Spinal cord (tissue), 10 donors: ENCODE measurements around the gene C17orf107. TPM values are rescaled to one million over a fixed set of nuclear protein-coding genes. Genes with fewer than 3 reads are reported as not detected.
A peak's percentile ranks its signal among the peaks of the same experiment; 100 is the strongest.

ENCODE experiments used
- DNase-seq, 6 donors: peaks; one replicate each; pipeline versions ENCODE4 v3.0.0 to v3.0.0-alpha.2; 2013 to 2015; ENCODE audit warnings: low spot score in 6 of 6, low read depth in 4 of 6
- H3K27ac ChIP-seq: one replicate; pipeline ENCODE4 v1.5.1; 2013; ENCODE audit warnings: low read depth, low read length, control low read depth
- H3K27me3 ChIP-seq: one replicate; pipeline ENCODE4 v1.6.1; 2013; ENCODE audit warnings: low read length; ENCODE audit not compliant: control insufficient read depth, insufficient read depth
- H3K36me3 ChIP-seq: one replicate; pipeline ENCODE4 v1.6.1; 2013; ENCODE audit warnings: low read length; ENCODE audit not compliant: control insufficient read depth, insufficient read depth
- H3K4me1 ChIP-seq: one replicate; pipeline ENCODE4 v1.6.1; 2013; ENCODE audit warnings: low read length; ENCODE audit not compliant: control insufficient read depth, insufficient read depth
- H3K4me3 ChIP-seq: one replicate; pipeline ENCODE4 v1.5.1; 2013; ENCODE audit warnings: low read depth, low read length, control low read depth
- H3K9me3 ChIP-seq: one replicate; pipeline ENCODE4 v1.6.1; 2013; ENCODE audit warnings: low read length; ENCODE audit not compliant: control insufficient read depth, insufficient read depth
- WGBS: methylation state at CpG from one replicate; pipeline ENCODE4 v1.1.5; 2013; ENCODE audit warnings: missing lambda C conversion rate; ENCODE audit not compliant: insufficient coverage; 5-methylcytosine and 5-hydroxymethylcytosine counted together
- polyA plus RNA-seq, 2 donors: library from polyadenylated mRNA; unstranded; fragments of 120-200 nt; gene quantifications; one replicate each; pipeline ENCODE4 v1.2.1, GENCODE V29; 2013; ENCODE audit not compliant: insufficient read length in 2 of 2
- total RNA-seq, 2 donors: library from RNA; depleted of rRNA in 1 of 2; stranded (reverse); fragments of 120-200 nt in 1 of 2; fragments of >200 nt in 1 of 2; gene quantifications; one replicate each; pipeline versions ENCODE4 v1.2.3 to v1.2.4, GENCODE V29; 2013 to 2014
- donor health status: healthy.

C17orf107 gene
- total and polyA plus RNA-seq, 4 donors: 1.9 to 4.7 (median 3.3) TPM

DNA sequence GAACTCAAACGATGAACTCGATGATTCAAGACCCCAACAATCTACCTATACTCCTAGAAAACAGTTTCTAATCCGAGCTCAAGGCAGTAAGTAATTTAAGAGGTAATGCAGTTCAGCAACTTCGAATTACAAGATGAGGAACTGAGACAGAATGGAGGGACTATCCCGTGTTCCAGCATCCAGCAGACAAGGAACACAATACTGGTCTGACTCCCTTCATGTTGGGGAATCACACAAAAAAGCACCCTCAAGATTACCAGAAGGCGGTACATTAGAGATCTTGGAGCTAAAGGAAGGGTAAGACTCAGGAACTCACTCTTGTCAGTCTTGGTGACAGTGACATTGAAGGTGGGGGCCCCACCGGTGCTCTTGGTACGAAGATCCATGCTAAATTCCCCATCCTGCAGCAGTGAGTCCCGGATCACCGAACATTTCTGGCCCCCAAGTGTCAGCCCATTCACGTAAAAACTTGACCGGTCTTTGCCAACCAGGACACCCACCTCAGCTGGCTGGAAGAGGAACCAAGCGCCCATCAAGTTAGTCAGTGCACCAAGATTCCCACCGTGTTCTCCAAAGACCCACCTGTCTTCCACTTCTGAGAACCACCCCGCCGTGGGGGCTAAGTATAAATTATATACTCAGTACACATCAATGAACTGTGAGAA, 47.1 kb downstream of the C17orf107 start:
- peaks cover 32% of the 10 kb centered on the region for H3K4me1 ChIP-seq
- WGBS: 67% methylated on average over 7 of the region's 16 CpGs

DNA sequence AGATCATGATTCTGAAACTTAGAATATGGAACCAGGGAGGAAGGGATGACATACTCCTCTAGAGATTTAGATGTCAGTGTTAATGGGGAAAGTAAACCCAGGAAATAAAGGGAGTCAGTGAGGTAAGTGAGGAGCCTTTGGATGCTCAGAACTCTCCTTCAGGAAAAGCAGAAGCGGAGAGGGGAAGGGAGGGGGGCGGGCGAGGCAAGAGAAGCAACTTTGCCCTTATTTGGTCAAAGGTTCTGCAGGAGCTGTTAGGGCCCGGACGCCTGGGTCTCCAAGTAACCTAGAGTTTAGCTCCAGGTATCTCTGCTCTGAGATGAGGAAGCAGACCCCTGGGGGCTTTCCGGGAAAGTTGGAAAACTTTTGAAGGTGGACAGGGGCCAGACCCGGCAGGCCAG, 47.7 kb downstream of the C17orf107 start:
- Histone ChIP-seq H3K9me3 (no peaks in the 10 kb centered on the region), H3K36me3 (peaks cover 38% of the 10 kb centered on the region), H3K4me3 (peak overlapping the region; percentile 92), H3K27ac (peak overlapping the region; percentile 87), H3K4me1 (peaks cover 29% of the 10 kb centered on the region), H3K27me3 (peaks cover 10% of the 10 kb centered on the region)
- 4% methylated on average over 6 of the region's 7 CpGs for WGBS
- no peak for DNase-seq

More for the DNA sequence above, 47.1 kb downstream of the C17orf107 start:
- no peak overlapping the region for H3K27ac ChIP-seq
- H3K27me3 ChIP-seq: peaks cover 10% of the 10 kb centered on the region
- no peaks in the 10 kb centered on the region for H3K9me3 ChIP-seq
- H3K4me3 ChIP-seq: no peak overlapping the region
- no peak for DNase-seq
- H3K36me3 ChIP-seq: peaks cover 44% of the 10 kb centered on the region

DNA sequence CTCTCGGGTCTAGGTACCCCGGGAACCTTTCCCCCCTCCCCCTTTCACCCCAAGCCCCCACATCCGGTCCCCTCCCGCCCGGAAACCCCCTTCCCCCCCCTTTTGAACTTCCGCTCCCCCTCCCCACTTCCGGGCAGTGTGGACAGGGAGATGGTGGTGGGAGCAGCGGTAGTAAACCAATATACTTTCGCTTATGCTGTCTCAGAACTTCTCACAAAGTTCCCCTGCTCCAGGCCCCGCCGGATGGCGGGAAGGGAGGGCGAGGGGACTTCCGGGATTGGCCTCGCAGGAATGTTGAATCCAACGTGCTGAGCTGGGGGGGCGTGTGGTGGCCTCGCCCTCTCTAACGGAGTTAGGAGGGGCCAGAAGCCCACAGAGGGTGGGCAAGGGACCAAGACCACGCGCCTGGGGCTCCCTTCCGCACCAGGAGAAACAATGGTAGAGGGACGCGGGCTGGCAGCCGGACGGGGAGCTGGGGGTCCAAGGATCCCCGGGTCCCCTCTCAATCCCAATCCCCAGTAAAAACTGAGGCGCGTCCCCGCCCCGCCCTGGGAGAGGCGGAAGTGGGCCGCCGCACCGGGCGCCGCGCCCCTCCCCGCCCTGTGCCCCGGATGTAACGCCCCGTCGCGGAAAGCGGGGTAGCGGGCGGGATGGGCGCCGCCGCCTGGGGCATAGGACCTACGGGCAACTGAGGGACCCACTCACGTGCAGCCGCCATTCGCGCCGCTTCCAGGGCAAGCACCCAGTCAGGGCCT, 48.3 kb downstream of the C17orf107 start:
- peak in 2 of 6 donors; percentile 41 to 69 for DNase-seq
- H3K27ac ChIP-seq: peak overlapping the region; percentile 87
- under 1% methylated on average over 41 of the region's 56 CpGs for WGBS
- peaks cover 32% of the 10 kb centered on the region for H3K36me3 ChIP-seq
- peaks cover 29% of the 10 kb centered on the region for H3K4me1 ChIP-seq
- peak overlapping the region; percentile 92 for H3K4me3 ChIP-seq
- H3K27me3 ChIP-seq: peaks cover 10% of the 10 kb centered on the region
- H3K9me3 ChIP-seq: no peaks in the 10 kb centered on the region

DNA sequence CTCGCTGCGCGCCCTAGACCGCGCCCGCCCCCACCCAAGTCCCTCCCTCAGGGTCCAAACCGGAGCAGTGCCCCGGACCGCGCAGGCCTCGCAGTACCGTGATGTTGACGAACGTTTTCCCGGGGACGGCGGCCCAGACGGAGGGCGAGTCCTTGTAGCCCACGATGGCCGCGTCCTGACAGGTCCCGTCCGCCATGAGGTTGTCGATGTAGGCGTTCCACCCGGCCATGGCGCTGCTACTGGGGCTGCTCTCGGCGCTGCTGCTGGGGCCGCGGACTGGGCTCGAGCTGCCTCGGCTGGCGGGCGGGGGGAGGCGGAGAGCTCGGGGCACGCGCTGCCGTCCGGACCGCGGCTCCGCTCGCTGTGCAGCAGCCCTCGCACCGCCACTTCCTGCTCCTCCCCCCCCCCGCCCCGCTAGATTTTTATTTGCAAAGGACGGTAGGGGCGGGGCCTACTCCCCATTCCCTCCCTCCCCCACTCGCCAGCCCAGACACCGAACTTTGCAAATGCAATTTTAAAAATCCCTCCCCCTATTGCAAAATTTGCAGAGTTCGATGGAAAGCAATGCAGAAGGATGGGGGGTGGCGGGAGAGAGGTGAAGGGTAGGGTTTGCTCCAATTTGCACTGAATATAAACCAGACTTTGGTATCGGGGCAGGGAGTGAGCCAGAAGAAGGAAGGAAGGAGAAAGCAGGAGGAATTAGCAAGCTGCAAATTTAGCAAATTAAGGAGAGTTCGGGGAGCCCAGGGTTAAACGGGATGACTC, 49.0 kb downstream of the C17orf107 start, which contains the start of gene PFN1:
Gene PFN1 (minus strand): TSS at position 365 of the 765 bp plus-strand sequence. CDS start 136 bp downstream, at position 229.
- peaks cover 10% of the 10 kb centered on the region for H3K27me3 ChIP-seq
- H3K9me3 ChIP-seq: no peaks in the 10 kb centered on the region
- H3K27ac ChIP-seq: peak within 1 kb of the TSS; percentile 96
- WGBS: under 1% methylated on average over 53 of the region's 59 CpGs
- H3K4me3 ChIP-seq: peak within 1 kb of the TSS; percentile 92
- H3K4me1 ChIP-seq: peaks cover 29% of the 10 kb centered on the region
- DNase-seq: peak in 4 of 6 donors; percentile 67 to 95 (median 88)
- peaks cover 25% of the 10 kb centered on the region for H3K36me3 ChIP-seq

DNA sequence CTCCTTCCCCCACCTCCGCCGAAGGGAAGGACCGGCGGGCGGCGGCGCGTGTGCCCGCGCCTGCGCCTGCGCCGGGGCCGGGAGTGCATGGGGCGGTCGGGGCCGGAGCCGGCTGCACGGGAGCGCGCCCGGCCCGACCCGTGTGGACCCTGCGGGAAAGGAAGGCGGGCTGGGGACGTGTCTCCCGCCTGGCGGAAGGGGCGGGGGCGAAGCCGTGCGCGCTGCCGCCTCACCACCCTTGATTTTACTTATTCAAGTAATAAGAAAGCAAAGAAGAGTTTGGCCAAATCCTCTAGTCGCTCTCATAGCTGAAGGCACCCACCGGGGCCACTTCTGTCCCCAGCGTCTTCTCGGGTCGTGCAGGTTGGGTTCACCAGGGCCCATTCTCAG, 49.6 kb downstream of the C17orf107 start:
- Histone ChIP-seq H3K36me3 (peaks cover 19% of the 10 kb centered on the region), H3K27me3 (peaks cover 10% of the 10 kb centered on the region), H3K4me1 (peaks cover 29% of the 10 kb centered on the region), H3K9me3 (no peaks in the 10 kb centered on the region), H3K4me3 (peak overlapping the region; percentile 92), H3K27ac (peak overlapping the region; percentile 96)
- peak in 4 of 6 donors; percentile 62 to 94 (median 84) for DNase-seq
- 0% methylated on average over 30 of the region's 40 CpGs for WGBS

DNA sequence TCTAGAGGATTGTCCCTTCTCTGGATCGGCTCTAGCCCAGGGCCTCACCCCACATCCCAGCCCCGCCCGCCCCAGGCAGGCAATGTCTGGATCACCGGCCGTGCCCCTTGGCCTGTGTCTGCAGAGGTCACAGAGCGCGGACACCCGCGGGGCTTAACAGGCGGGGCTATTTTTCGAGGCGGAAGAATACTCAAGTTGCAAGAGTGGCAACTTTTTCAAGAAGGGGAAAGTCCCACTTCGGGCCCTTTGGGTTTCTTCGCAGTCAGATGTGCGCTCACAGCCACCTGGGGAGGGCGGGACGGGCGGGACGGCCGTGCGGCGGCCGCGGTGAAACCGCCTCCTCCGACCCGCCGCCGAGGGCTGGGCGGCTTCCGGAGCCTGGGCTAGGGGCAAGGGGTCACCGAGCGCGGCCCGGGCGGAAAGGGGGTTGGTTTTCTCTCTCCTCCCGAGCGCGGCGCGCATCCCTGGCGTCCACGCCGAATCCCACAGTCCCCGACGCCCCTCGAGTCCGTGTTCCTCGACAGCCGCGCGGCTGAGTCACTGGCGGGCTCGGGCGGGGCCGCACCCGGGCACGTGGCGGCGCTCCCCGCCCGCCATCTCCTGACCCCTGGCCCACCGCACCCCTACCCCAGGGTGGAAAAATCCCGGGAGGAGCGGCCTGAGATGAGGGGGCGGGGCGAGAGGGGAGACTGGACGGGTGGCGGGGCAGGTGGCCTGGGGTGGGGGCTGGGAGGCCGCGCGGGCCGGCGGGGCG, 50.2 kb downstream of the C17orf107 start:
- Histone ChIP-seq H3K4me3 (peak overlapping the region; percentile 92), H3K9me3 (no peaks in the 10 kb centered on the region), H3K27me3 (peaks cover 10% of the 10 kb centered on the region), H3K4me1 (peaks cover 29% of the 10 kb centered on the region), H3K27ac (peak overlapping the region; percentile 96), H3K36me3 (peaks cover 13% of the 10 kb centered on the region)
- peak in 1 of 6 donors; percentile 72 for DNase-seq
- WGBS: under 1% methylated on average over 64 of the region's 75 CpGs

DNA sequence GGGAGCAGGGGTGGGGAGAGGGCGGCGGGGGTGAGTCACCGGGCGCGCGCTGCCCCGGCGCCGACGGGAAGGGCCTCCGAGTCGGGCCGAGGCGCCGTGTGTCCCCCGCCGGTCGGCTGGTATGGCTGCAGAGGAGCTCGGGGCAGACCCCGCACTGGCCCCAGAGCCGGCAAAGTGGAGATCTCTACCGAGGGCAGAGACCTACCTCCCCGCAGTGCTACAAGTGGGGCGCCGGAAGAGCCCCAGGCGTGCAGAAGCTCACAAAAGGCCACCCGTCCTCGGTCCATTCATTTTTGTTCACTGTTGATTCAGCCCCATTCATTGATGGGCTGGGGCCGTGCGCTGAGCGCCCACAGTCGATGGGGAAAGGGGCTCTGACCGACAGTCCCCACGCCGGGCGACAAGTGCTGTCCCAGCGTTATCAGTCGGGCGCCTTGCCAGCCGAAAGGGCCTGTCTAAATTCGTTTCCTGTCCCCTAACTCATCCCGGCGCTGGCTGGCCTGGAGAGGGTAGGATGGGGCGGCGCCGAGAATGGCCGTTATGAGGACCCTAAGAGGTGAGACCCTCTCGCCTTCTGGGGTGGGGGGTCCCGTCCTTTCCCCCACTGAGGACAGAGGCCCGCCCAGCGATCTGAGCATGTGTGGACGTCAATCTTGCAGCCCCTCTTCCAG, 50.9 kb downstream of the C17orf107 start:
- Histone ChIP-seq H3K36me3 (peaks cover 7% of the 10 kb centered on the region), H3K4me3 (peak overlapping the region; percentile 38), H3K4me1 (peaks cover 26% of the 10 kb centered on the region), H3K27me3 (peaks cover 10% of the 10 kb centered on the region), H3K9me3 (no peaks in the 10 kb centered on the region), H3K27ac (peak overlapping the region; percentile 69)
- 5% methylated on average over 47 of the region's 52 CpGs for WGBS
- peak in 1 of 6 donors; percentile 44 for DNase-seq

DNA sequence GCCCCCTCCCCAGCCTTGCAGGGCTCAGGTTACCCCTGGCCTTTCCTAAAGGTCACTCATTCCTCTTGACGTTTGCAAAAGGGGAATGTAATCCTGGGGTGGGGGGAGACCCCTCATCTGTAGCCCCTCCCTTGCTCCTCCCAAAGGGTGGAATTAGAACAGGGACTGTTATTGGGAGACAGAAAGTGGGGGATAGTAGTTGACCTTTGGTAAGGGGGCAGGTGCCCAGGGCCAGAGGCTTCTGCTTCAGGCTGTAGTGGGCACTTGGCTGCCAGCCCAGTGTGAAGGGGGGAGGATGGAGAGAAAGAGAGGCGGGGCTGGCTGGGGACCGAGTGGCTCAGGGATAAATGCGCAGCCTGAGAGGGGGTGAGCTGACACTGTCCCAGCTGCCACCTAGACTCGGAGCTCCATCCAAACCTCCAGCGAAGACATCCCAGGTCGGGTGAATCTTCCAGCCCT, 51.4 kb downstream of the C17orf107 start, which contains the start of gene ENO3:
Gene ENO3 (plus strand): TSS at position 374 of the 459 bp plus-strand sequence. CDS start 711 bp downstream, outside the sequence.
- no peaks in the 10 kb centered on the region for H3K9me3 ChIP-seq
- no peak for DNase-seq
- H3K27ac ChIP-seq: peak within 1 kb of the TSS; percentile 69
- 48% methylated on average over 4 of the region's 7 CpGs for WGBS
- peaks cover 1% of the 10 kb centered on the region for H3K36me3 ChIP-seq
- peaks cover 21% of the 10 kb centered on the region for H3K4me1 ChIP-seq
- H3K27me3 ChIP-seq: peaks cover 10% of the 10 kb centered on the region
- peak within 1 kb of the TSS; percentile 38 for H3K4me3 ChIP-seq
